Panc1 (cell line): Measurements from ENCODE around the gene LUC7L. TPM values are rescaled to one million over a fixed set of nuclear protein-coding genes. Genes with fewer than 3 reads are reported as not detected.

Experiments used
- ATAC-seq: fragments of 200-7000 bp; cut with Tn5 transposase; 2 replicates; pipeline ENCODE4 v1.9.1; 2020; ENCODE audit warnings: mild to moderate bottlenecking, moderate library complexity
- Bru-seq: library from RNA; stranded (reverse); fragments of 400-500 nt; gene quantifications from one replicate; lab custom pipeline; 2021; lab: Mats Ljungman, UMichigan
- BruChase-seq, 2 experiments: library from RNA; stranded (reverse); fragments of 400-500 nt; gene quantifications; one replicate each; lab custom pipeline; 2021; lab: Mats Ljungman, UMichigan
- BruUV-seq: library from RNA; stranded (reverse); fragments of 400-500 nt; replicated peaks from 2 replicates; lab custom pipeline; 2021; lab: Mats Ljungman, UMichigan
- CTCF ChIA-PET: fragments of 300-600 bp; sonication (Branson Sonifier 250); formaldehyde crosslinking; loops from one replicate; lab custom pipeline; 2022; ENCODE audit warnings: antibody characterized with exemption; lab: Charles Lee
- POLR2A ChIA-PET: fragments of 300-600 bp; sonication (Branson Sonifier 250); formaldehyde crosslinking; loops from one replicate; lab custom pipeline; 2022; ENCODE audit warnings: antibody characterized with exemption; lab: Charles Lee
- DNase-seq: peaks from one replicate; pipeline ENCODE4 v3.0.0-alpha.2; 2010; ENCODE audit warnings: low read depth, low spot score
- H3K27ac ChIP-seq: 2 replicates; pipeline ENCODE4 v1.5.1; 2011; ENCODE audit warnings: mild to moderate bottlenecking, low read length, inconsistent platforms
- H3K27me3 ChIP-seq: fragments of 200-500 bp; sonication (Bioruptor generic); 2 replicates; pipeline ENCODE4 v1.6.0; 2014; ENCODE audit warnings: low read length, inconsistent platforms; ENCODE audit not compliant: control insufficient read depth, insufficient read depth
- H3K36me3 ChIP-seq: fragments of 200-500 bp; sonication (Bioruptor generic); 2 replicates; pipeline ENCODE4 v1.5.1; 2014; ENCODE audit warnings: inconsistent platforms, mild to moderate bottlenecking, low read length, moderate library complexity; ENCODE audit not compliant: control insufficient read depth, insufficient read depth
- H3K4me1 ChIP-seq: 2 replicates; pipeline ENCODE4 v1.5.1; 2011; ENCODE audit warnings: inconsistent platforms, mild to moderate bottlenecking, low read length, moderate library complexity; ENCODE audit not compliant: control insufficient read depth, insufficient read depth
- H3K4me3 ChIP-seq, 2 experiments: 2 replicates each; pipeline ENCODE4 v1.5.1; 2011 to 2012; ENCODE audit warnings: low read depth in 2 of 2, low read length in 2 of 2, mild to moderate bottlenecking in 2 of 2, inconsistent platforms in 1 of 2, moderate library complexity in 1 of 2
- H3K9me3 ChIP-seq: fragments of 200-500 bp; sonication (Bioruptor generic); 2 replicates; pipeline ENCODE4 v1.5.1; 2014; ENCODE audit warnings: low read depth, mild to moderate bottlenecking, inconsistent platforms, low read length, moderate library complexity; ENCODE audit not compliant: control insufficient read depth, insufficient read depth
- POLR2AphosphoS5 ChIP-seq: IDR thresholded peaks from 2 replicates; pipeline ENCODE4 v1.6.1; 2012; ENCODE audit warnings: mild to moderate bottlenecking, low read depth, low read length, moderate library complexity
- SIN3A ChIP-seq: IDR thresholded peaks from 2 replicates; pipeline ENCODE4 v1.6.1; 2012; ENCODE audit warnings: low read depth, mild to moderate bottlenecking, low read length, moderate library complexity, borderline replicate concordance; ENCODE audit not compliant: insufficient read depth
- TCF7L2 ChIP-seq: IDR thresholded peaks from 2 replicates; pipeline ENCODE4 v1.6.1; 2011; ENCODE audit warnings: mild to moderate bottlenecking, low read depth, low read length, inconsistent platforms
- in situ Hi-C: cut with HindIII; loops from 2 replicates; pipeline ENCODE4 v1.10.0; 2016; ENCODE audit warnings: low sequenced_read_pairs, low pct_unique_long_range_greater_than_20kb
- intact Hi-C: fragments of 100-400 bp; cut with micrococcal nuclease; formaldehyde crosslinking; loops from one replicate; pipeline ENCODE4 v1.10.0; 2022; ENCODE audit not compliant: unreplicated experiment
- long read RNA-seq: library from polyadenylated mRNA; unstranded; transcript quantifications from one replicate; pipeline ENCODE4 v2.0.0, GENCODE V29; 2021; ENCODE audit not compliant: unreplicated experiment
- polyA plus RNA-seq: library from polyadenylated mRNA; unstranded; fragments of >200 nt; gene quantifications from one replicate; pipeline ENCODE4 v1.2.1, GENCODE V29; 2012; ENCODE audit warnings: missing spikeins; ENCODE audit not compliant: insufficient read length
- total RNA-seq: library from RNA; stranded (reverse); gene quantifications from one replicate; pipeline ENCODE4 v1.2.1, GENCODE V29; 2021; ENCODE audit not compliant: unreplicated experiment
- TF ChIP-seq, protein P1 (sequence below), 2 experiments: IDR thresholded peaks; 2 replicates each; pipeline ENCODE4 v1.6.1; 2011 to 2012; ENCODE audit warnings: low read depth in 2 of 2, control low read depth in 1 of 2, low read length in 1 of 2, mild to moderate bottlenecking in 1 of 2, moderate library complexity in 1 of 2; ENCODE audit not compliant: insufficient read depth in 1 of 2
- TF ChIP-seq, protein P2 (sequence below): fragments of 450-650 bp; IDR thresholded peaks from 2 replicates; pipeline ENCODE4 v1.5.1; 2017; ENCODE audit warnings: mild to moderate bottlenecking

LUC7L gene, protein sequence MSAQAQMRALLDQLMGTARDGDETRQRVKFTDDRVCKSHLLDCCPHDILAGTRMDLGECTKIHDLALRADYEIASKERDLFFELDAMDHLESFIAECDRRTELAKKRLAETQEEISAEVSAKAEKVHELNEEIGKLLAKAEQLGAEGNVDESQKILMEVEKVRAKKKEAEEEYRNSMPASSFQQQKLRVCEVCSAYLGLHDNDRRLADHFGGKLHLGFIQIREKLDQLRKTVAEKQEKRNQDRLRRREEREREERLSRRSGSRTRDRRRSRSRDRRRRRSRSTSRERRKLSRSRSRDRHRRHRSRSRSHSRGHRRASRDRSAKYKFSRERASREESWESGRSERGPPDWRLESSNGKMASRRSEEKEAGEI
- 75.3 TPM for total RNA-seq
- polyA plus RNA-seq = 68.7 TPM
- Bru-seq, nascent RNA = percentile 89 among the genes with signal in this experiment
- percentile 90 among the genes with signal in this experiment for BruChase-seq, experiment 1, labeled RNA remaining after a 2-hour chase
- percentile 87 among the genes with signal in this experiment for BruChase-seq, experiment 2, labeled RNA remaining after a 6-hour chase
- long read RNA-seq, transcript LUC7L-201 (10 exons, 1,456 nt) = major isoform, 17 of 72 reads
- long read RNA-seq, partial matches to known transcripts = 30 of 72 reads
- long read RNA-seq, other reads (novel, unspliced or antisense) = 18 of 72 reads

GRCh38 chr16:228852-229730, at the start of gene LUC7L:
Gene LUC7L, minus strand, starts transcription at chr16:229449. Its CDS starts 110 bp downstream, at chr16:229339.
- H3K27ac ChIP-seq = peak within 1 kb of the TSS; percentile 88
- ATAC-seq = peak; percentile 97
- BruUV-seq = TSS peak; percentile 89
- CTCF ChIA-PET = interaction anchor here (0.6 to 0.7 kb wide), 2 partner anchors 124 to 1620 kb away, joined by 3 to 4 read pairs; no protein-coding TSS in a partner anchor
- DNase-seq = peak; percentile 27
- in situ Hi-C loops = no loop called here
- peak; percentile 82; the same call in 1 of the 2 replicates for TF ChIP-seq SIN3A
- TF ChIP-seq TCF7L2 = 0 out of 2 replicates have a peak, but pooled peaks have one; percentile 13
- TF ChIP-seq, protein P1, sequence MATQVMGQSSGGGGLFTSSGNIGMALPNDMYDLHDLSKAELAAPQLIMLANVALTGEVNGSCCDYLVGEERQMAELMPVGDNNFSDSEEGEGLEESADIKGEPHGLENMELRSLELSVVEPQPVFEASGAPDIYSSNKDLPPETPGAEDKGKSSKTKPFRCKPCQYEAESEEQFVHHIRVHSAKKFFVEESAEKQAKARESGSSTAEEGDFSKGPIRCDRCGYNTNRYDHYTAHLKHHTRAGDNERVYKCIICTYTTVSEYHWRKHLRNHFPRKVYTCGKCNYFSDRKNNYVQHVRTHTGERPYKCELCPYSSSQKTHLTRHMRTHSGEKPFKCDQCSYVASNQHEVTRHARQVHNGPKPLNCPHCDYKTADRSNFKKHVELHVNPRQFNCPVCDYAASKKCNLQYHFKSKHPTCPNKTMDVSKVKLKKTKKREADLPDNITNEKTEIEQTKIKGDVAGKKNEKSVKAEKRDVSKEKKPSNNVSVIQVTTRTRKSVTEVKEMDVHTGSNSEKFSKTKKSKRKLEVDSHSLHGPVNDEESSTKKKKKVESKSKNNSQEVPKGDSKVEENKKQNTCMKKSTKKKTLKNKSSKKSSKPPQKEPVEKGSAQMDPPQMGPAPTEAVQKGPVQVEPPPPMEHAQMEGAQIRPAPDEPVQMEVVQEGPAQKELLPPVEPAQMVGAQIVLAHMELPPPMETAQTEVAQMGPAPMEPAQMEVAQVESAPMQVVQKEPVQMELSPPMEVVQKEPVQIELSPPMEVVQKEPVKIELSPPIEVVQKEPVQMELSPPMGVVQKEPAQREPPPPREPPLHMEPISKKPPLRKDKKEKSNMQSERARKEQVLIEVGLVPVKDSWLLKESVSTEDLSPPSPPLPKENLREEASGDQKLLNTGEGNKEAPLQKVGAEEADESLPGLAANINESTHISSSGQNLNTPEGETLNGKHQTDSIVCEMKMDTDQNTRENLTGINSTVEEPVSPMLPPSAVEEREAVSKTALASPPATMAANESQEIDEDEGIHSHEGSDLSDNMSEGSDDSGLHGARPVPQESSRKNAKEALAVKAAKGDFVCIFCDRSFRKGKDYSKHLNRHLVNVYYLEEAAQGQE (IDR thresholded peaks at IDR 0.05; ENCODE audit: insufficient read depth in 1 of 2, low read depth in 2 of 2, low read length in 1 of 2) = peak in 1 of 2 experiments; percentile 68; a peak in 1 of 4 replicates
- TF ChIP-seq, protein P2, sequence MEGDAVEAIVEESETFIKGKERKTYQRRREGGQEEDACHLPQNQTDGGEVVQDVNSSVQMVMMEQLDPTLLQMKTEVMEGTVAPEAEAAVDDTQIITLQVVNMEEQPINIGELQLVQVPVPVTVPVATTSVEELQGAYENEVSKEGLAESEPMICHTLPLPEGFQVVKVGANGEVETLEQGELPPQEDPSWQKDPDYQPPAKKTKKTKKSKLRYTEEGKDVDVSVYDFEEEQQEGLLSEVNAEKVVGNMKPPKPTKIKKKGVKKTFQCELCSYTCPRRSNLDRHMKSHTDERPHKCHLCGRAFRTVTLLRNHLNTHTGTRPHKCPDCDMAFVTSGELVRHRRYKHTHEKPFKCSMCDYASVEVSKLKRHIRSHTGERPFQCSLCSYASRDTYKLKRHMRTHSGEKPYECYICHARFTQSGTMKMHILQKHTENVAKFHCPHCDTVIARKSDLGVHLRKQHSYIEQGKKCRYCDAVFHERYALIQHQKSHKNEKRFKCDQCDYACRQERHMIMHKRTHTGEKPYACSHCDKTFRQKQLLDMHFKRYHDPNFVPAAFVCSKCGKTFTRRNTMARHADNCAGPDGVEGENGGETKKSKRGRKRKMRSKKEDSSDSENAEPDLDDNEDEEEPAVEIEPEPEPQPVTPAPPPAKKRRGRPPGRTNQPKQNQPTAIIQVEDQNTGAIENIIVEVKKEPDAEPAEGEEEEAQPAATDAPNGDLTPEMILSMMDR = no peak
- peak; percentile 97 for TF ChIP-seq POLR2AphosphoS5
- intact Hi-C loops = no loop called here
- POLR2A ChIA-PET = interaction anchor here (0.6 kb wide), 1 partner anchor 11 kb away, joined by 6 read pairs; no protein-coding TSS in a partner anchor
- peaks cover 21% of the 10 kb centered on the region for H3K36me3 ChIP-seq
- H3K9me3 ChIP-seq = no peaks in the 10 kb centered on the region
- H3K4me3 ChIP-seq = peak within 1 kb of the TSS; percentile 90 to 99
- no peaks in the 10 kb centered on the region for H3K27me3 ChIP-seq
- H3K4me1 ChIP-seq = peaks cover 9% of the 10 kb centered on the region

GRCh38 chr16:278863-279366, 49.7 kb upstream of the LUC7L start:
- ChIA-PET CTCF (interaction anchor here (0.6 kb wide), 1 partner anchor 58 kb away, joined by 7 read pairs; no protein-coding TSS in a partner anchor), POLR2A (no interaction called here)
- Histone ChIP-seq H3K27me3 (no peaks in the 10 kb centered on the region), H3K27ac (no peak overlapping the region), H3K9me3 (no peaks in the 10 kb centered on the region), H3K4me1 (peaks cover 6% of the 10 kb centered on the region), H3K4me3 (no peak overlapping the region), H3K36me3 (no peaks in the 10 kb centered on the region)
- DNase-seq = peak; percentile 7
- in situ Hi-C loops = no loop called here
- intact Hi-C loops = no loop called here
- TF ChIP-seq, protein P2 = no peak
- peak; percentile 54 for ATAC-seq
- BruUV-seq = no TSS peak
